DOHH2 (cell line): Measurements from ENCODE around the gene EIF2S1.

Experiments used
- H3F3A ChIP-seq: fragments of 200-600 bp; sonication (generic), shearing (Covaris generic); 2 replicates; pipeline ENCODE4 v1.6.0; 2016; ENCODE audit warnings: antibody characterized with exemption, mild to moderate bottlenecking; ENCODE audit not compliant: control insufficient read depth, insufficient read depth
- H3K27ac ChIP-seq: fragments of 200-600 bp; sonication (generic); 2 replicates; pipeline ENCODE4 v1.5.1; 2014; ENCODE audit warnings: low read depth, mild to moderate bottlenecking, low read length, moderate library complexity
- H3K27me3 ChIP-seq: fragments of 200-600 bp; sonication (generic); 2 replicates; pipeline ENCODE4 v1.6.1; 2014; ENCODE audit warnings: mild to moderate bottlenecking, low read length, mixed read lengths; ENCODE audit not compliant: control insufficient read depth
- H3K36me3 ChIP-seq: fragments of 200-600 bp; sonication (generic); 2 replicates; pipeline ENCODE4 v1.6.1; 2014; ENCODE audit warnings: mild to moderate bottlenecking, low read length, moderate library complexity, mixed read lengths; ENCODE audit not compliant: control insufficient read depth
- H3K4me1 ChIP-seq: fragments of 200-600 bp; sonication (generic); 2 replicates; pipeline ENCODE4 v1.6.1; 2014; ENCODE audit warnings: mild to moderate bottlenecking, low read length, mixed read lengths; ENCODE audit not compliant: control insufficient read depth
- H3K4me2 ChIP-seq: fragments of 200-600 bp; sonication (generic); 2 replicates; pipeline ENCODE4 v1.6.0; 2014; ENCODE audit warnings: mild to moderate bottlenecking, low read length, moderate library complexity
- H3K4me3 ChIP-seq: fragments of 200-600 bp; sonication (generic); 2 replicates; pipeline ENCODE4 v1.5.1; 2014; ENCODE audit warnings: mild to moderate bottlenecking, low read length, mixed read lengths
- H3K79me2 ChIP-seq: fragments of 200-600 bp; sonication (generic); 2 replicates; pipeline ENCODE4 v1.6.1; 2014; ENCODE audit warnings: mild to moderate bottlenecking, low read length, mixed read lengths; ENCODE audit not compliant: control insufficient read depth
- H3K9me2 ChIP-seq: fragments of 200-600 bp; sonication (generic); replicated peaks from 2 replicates; pipeline ENCODE4 v1.6.1; 2014; ENCODE audit warnings: mild to moderate bottlenecking, low read length, mixed read lengths; ENCODE audit not compliant: control insufficient read depth
- H3K9me3 ChIP-seq: fragments of 200-600 bp; sonication (generic); 2 replicates; pipeline ENCODE4 v1.6.1; 2014; ENCODE audit warnings: antibody characterized with exemption, low read length, mixed read lengths; ENCODE audit not compliant: control insufficient read depth, insufficient read depth
- H4K20me1 ChIP-seq: fragments of 200-600 bp; sonication (generic); 2 replicates; pipeline ENCODE4 v1.6.0; 2014; ENCODE audit warnings: low read depth, mild to moderate bottlenecking, antibody characterized with exemption, low read length, moderate library complexity; ENCODE audit not compliant: control insufficient read depth, insufficient read depth
- EZH2phosphoT487 ChIP-seq: fragments of 200-600 bp; sonication (generic); IDR thresholded peaks from 2 replicates; pipeline ENCODE4 v1.6.1; 2017; ENCODE audit warnings: borderline replicate concordance, mild to moderate bottlenecking, antibody characterized with exemption, low read length, moderate library complexity, mixed read lengths
- TF ChIP-seq, protein P1 (sequence below): fragments of 200-600 bp; sonication (generic); IDR thresholded peaks from one replicate; pipeline ENCODE4 v1.5.1; 2014; ENCODE audit warnings: antibody characterized with exemption, mild to moderate bottlenecking, low read depth, low read length; ENCODE audit not compliant: poor library complexity, severe bottlenecking

EIF2S1 gene

GRCh38 chr14:67385120-67385519 lies 25.0 kb downstream of the EIF2S1 start:
- TF ChIP-seq, protein P1, sequence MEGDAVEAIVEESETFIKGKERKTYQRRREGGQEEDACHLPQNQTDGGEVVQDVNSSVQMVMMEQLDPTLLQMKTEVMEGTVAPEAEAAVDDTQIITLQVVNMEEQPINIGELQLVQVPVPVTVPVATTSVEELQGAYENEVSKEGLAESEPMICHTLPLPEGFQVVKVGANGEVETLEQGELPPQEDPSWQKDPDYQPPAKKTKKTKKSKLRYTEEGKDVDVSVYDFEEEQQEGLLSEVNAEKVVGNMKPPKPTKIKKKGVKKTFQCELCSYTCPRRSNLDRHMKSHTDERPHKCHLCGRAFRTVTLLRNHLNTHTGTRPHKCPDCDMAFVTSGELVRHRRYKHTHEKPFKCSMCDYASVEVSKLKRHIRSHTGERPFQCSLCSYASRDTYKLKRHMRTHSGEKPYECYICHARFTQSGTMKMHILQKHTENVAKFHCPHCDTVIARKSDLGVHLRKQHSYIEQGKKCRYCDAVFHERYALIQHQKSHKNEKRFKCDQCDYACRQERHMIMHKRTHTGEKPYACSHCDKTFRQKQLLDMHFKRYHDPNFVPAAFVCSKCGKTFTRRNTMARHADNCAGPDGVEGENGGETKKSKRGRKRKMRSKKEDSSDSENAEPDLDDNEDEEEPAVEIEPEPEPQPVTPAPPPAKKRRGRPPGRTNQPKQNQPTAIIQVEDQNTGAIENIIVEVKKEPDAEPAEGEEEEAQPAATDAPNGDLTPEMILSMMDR = no peak
- no peak for TF ChIP-seq EZH2phosphoT487
- Histone ChIP-seq H3K4me3 (no peak overlapping the region), H3K79me2 (no peaks in the 10 kb centered on the region), H3K9me2 (no peaks in the 10 kb centered on the region), H3K27ac (no peak overlapping the region), H3K36me3 (peaks cover 71% of the 10 kb centered on the region), H3K4me2 (no peak overlapping the region), H4K20me1 (no peaks in the 10 kb centered on the region), H3F3A (peaks cover 18% of the 10 kb centered on the region), H3K9me3 (no peaks in the 10 kb centered on the region), H3K27me3 (no peaks in the 10 kb centered on the region), H3K4me1 (no peaks in the 10 kb centered on the region)

- Histone ChIP-seq H4K20me1 (no peaks in the 10 kb centered on the region), H3K79me2 (no peaks in the 10 kb centered on the region), H3K4me3 (no peak overlapping the region), H3K4me2 (no peak overlapping the region), H3K4me1 (no peaks in the 10 kb centered on the region), H3K27me3 (no peaks in the 10 kb centered on the region), H3K9me3 (no peaks in the 10 kb centered on the region), H3F3A (peaks cover 18% of the 10 kb centered on the region), H3K9me2 (no peaks in the 10 kb centered on the region), H3K36me3 (peaks cover 66% of the 10 kb centered on the region), H3K27ac (no peak overlapping the region)
- TF ChIP-seq, protein P1 = no peak
- TF ChIP-seq EZH2phosphoT487 = no peak
Observed at GRCh38 chr14:67385618-67386017, 25.5 kb downstream of the EIF2S1 start.

DNA sequence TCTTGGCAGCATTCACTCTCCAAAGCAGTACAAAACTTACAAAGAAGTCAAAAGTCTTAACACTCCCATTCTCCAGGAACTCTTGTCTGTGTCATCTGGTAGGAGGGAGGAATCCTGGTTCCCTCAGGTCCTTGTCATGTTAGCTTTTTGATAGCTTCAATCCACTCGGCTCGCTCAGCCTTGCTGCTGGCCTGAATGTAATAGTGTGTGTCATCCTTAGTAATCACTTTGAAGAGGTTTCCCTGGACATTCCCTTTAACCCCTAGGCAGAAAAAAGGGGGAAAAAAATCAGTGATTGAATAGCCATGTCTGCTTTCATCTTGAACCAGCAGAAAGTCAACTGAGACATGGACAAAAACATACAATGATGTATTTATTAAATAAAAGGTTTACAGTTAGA lies 27.1 kb downstream of the EIF2S1 start:
- H3K9me2 ChIP-seq = no peaks in the 10 kb centered on the region
- H3K4me2 ChIP-seq = no peak overlapping the region
- peaks cover 50% of the 10 kb centered on the region for H3K36me3 ChIP-seq
- no peaks in the 10 kb centered on the region for H3K79me2 ChIP-seq
- no peaks in the 10 kb centered on the region for H4K20me1 ChIP-seq
- no peaks in the 10 kb centered on the region for H3K9me3 ChIP-seq
- TF ChIP-seq, protein P1 = no peak
- no peak for TF ChIP-seq EZH2phosphoT487
- H3K4me1 ChIP-seq = no peaks in the 10 kb centered on the region
- peaks cover 18% of the 10 kb centered on the region for H3F3A ChIP-seq
- no peaks in the 10 kb centered on the region for H3K27me3 ChIP-seq
- no peak overlapping the region for H3K27ac ChIP-seq
- no peak overlapping the region for H3K4me3 ChIP-seq

GRCh38 chr14:67389275-67389674 lies 29.1 kb downstream of the EIF2S1 start:
- Histone ChIP-seq H3K4me3 (no peak overlapping the region), H3K4me1 (no peaks in the 10 kb centered on the region), H3K9me2 (no peaks in the 10 kb centered on the region), H3K27ac (no peak overlapping the region), H3F3A (peaks cover 18% of the 10 kb centered on the region), H3K4me2 (no peak overlapping the region), H3K27me3 (no peaks in the 10 kb centered on the region), H3K79me2 (no peaks in the 10 kb centered on the region), H3K9me3 (no peaks in the 10 kb centered on the region), H3K36me3 (peaks cover 29% of the 10 kb centered on the region), H4K20me1 (no peaks in the 10 kb centered on the region)
- no peak for TF ChIP-seq EZH2phosphoT487
- TF ChIP-seq, protein P1 = no peak
